GM11168 (cell line): ENCODE results near the gene LRRC66.

Source experiments
- in situ Hi-C: fragments of 300-500 bp; cut with MboI; formaldehyde crosslinking; loops from one replicate; pipeline ENCODE4 v1.12.0; 2022; ENCODE audit warnings: low sequenced_read_pairs; ENCODE audit not compliant: unreplicated experiment

The LRRC66 gene

GRCh38 chr4:52014903-52015302 is 5.3 kb downstream of the LRRC66 start:
- in situ Hi-C loops: no loop called here

- in situ Hi-C loops: no loop called here
These were observed 7.5 kb downstream of the LRRC66 start for GRCh38 chr4:52012651-52013050.

GRCh38 chr4:52010986-52011385 is 9.2 kb downstream of the LRRC66 start:
- in situ Hi-C loops: no loop called here

GRCh38 chr4:52006887-52007286 is 13.3 kb downstream of the LRRC66 start:
- in situ Hi-C loops: no loop called here

GRCh38 chr4:52005604-52006273 is 14.4 kb downstream of the LRRC66 start:
- in situ Hi-C loops: no loop called here

GRCh38 chr4:52004414-52004813 is 15.7 kb downstream of the LRRC66 start:
- in situ Hi-C loops: no loop called here

- in situ Hi-C loops: no loop called here
These were observed 18.5 kb downstream of the LRRC66 start for GRCh38 chr4:52001616-52002015.

GRCh38 chr4:51999250-51999649 is 20.9 kb downstream of the LRRC66 start:
- in situ Hi-C loops: no loop called here

GRCh38 chr4:51998837-51999236 is 21.3 kb downstream of the LRRC66 start:
- in situ Hi-C loops: no loop called here

GRCh38 chr4:51997647-51998046 is 22.5 kb downstream of the LRRC66 start:
- in situ Hi-C loops: no loop called here

- in situ Hi-C loops: no loop called here
These were observed 24.4 kb downstream of the LRRC66 start for GRCh38 chr4:51995647-51996220.

GRCh38 chr4:51965862-51966261 is 54.3 kb downstream of the LRRC66 start:
- in situ Hi-C loops: no loop called here

GRCh38 chr4:51963841-51964517 is 56.2 kb downstream of the LRRC66 start:
- in situ Hi-C loops: no loop called here

GRCh38 chr4:51960486-51960885 is 59.7 kb downstream of the LRRC66 start:
- in situ Hi-C loops: no loop called here

GRCh38 chr4:51958199-51958968 is 61.8 kb downstream of the LRRC66 start:
- in situ Hi-C loops: no loop called here
